NCI-H774 (cell line): ENCODE data around the gene HOOK2.

Source experiments
- DNase-seq: peaks from one replicate; lab custom pipeline; 2025; lab: John Stamatoyannopoulos, UW

The HOOK2 gene

GRCh38 chr19:12793290-12794195 lies 18.2 kb upstream of the HOOK2 start:
- DNase-seq = peak; percentile 90

GRCh38 chr19:12792853-12793289 lies 17.5 kb upstream of the HOOK2 start:
- DNase-seq = no peak

GRCh38 chr19:12792051-12792852 lies 16.9 kb upstream of the HOOK2 start:
- DNase-seq = peak; percentile 51

- DNase-seq = peak; percentile 89
Measured at GRCh38 chr19:12791345-12792050, 16.1 kb upstream of the HOOK2 start, which contains the start of gene JUNB. JUNB (plus strand) TSS chr19:12791486; CDS start chr19:12791772, 286 bp downstream.

GRCh38 chr19:12790628-12791344 lies 15.4 kb upstream of the HOOK2 start:
- DNase-seq = no peak

- peak; percentile 96 for DNase-seq
Measured at GRCh38 chr19:12789904-12790619, 14.7 kb upstream of the HOOK2 start.

GRCh38 chr19:12789098-12789903 lies 13.9 kb upstream of the HOOK2 start:
- DNase-seq = no peak

GRCh38 chr19:12788682-12789097 lies 13.3 kb upstream of the HOOK2 start:
- DNase-seq = peak; percentile 48

- DNase-seq = no peak
Measured at GRCh38 chr19:12788042-12788681, 12.8 kb upstream of the HOOK2 start.

- no peak for DNase-seq
Measured at GRCh38 chr19:12787458-12787857, 12.1 kb upstream of the HOOK2 start.

- no peak for DNase-seq
Measured at GRCh38 chr19:12786952-12787351, 11.6 kb upstream of the HOOK2 start.

- DNase-seq = no peak
Measured at GRCh38 chr19:12786141-12786870, 11.0 kb upstream of the HOOK2 start.

- DNase-seq = no peak
Measured at GRCh38 chr19:12785431-12786031, 10.2 kb upstream of the HOOK2 start.

GRCh38 chr19:12784871-12785430 lies 9.6 kb upstream of the HOOK2 start:
- no peak for DNase-seq

GRCh38 chr19:12784394-12784870 lies 9.1 kb upstream of the HOOK2 start:
- no peak for DNase-seq

- DNase-seq = no peak
Measured at GRCh38 chr19:12783849-12784393, 8.6 kb upstream of the HOOK2 start.

GRCh38 chr19:12783291-12783848 lies 8.0 kb upstream of the HOOK2 start:
- no peak for DNase-seq
